ENCODE data around the gene PLEKHG4.
A peak's percentile ranks its signal among the peaks of the same experiment; 100 is the strongest.

Gene PLEKHG4

GRCh38 chr16:67286441-67287235 lies 7.3 kb downstream of the PLEKHG4 start:
- DNase-seq (ENCODE audit: low spot score): no peak

DNA sequence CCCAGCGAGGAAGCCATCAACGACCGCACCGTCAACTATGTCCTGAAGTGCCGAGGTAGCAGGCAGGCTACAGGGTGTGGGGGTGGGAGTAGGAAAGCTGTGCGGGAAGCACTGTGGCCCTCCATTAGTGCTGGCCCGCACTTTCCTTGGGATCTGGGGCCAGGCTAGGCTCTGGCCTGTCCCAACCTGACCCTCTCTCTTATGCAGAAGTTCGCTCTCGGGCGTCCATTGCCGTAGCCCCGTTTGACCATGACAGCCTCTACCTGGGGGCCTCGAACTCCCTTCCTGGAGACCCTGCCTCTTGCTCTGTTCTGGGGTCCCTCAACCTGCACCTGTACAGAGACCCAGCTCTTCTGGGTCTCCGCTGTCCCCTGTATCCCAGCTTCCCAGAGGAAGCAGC lies 8.6 kb downstream of the PLEKHG4 start:
- no peak for DNase-seq (ENCODE audit: low spot score)

- DNase-seq (ENCODE audit: low spot score): no peak
Measured at GRCh38 chr16:67291461-67291860, 12.1 kb downstream of the PLEKHG4 start.

GRCh38 chr16:67294171-67294757 lies 14.9 kb downstream of the PLEKHG4 start:
- no peak for DNase-seq (ENCODE audit: low spot score)

- DNase-seq (ENCODE audit: low spot score): no peak
Measured at GRCh38 chr16:67294938-67295361, 15.6 kb downstream of the PLEKHG4 start.

DNA sequence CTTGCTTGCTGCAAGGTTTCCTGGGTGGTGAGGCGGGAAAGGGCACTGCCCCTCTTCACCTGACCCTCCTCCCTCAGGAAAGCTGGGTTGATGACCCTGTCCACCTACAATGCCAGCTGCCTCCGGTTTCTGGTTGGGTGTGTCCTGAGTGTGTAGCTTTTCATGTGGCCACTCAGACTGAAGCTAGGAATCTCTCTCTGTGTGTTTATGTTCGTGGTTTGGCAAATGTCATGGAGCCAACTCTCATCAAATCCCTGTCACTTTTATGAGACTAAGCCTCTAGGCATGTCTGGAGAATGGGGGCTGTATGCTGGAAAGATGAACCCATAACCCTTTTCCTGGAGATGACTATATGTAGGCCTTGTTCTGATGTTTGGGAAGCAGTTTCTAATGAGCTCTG lies 17.1 kb downstream of the PLEKHG4 start:
- DNase-seq (ENCODE audit: low spot score): no peak

DNA sequence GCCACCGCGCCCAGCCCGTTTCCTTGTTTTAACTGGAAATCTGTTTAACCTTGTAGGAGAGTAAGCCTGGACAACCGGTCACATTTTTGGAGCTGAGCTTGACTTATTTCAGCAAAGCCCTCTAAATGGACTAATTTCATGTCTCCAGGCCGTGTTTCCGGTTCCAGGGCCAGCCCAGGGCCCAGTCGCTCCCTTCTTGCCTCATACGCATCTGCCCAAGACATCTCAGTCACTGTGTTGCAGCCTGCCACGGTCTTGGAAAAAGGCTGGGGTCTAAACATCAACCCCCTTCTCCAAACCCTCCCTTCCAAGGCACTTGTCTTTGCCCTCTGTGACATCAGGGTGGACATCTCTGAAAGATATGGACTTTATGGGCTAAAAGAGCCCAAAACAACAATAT lies 18.9 kb downstream of the PLEKHG4 start:
- DNase-seq (ENCODE audit: low spot score): no peak

DNA sequence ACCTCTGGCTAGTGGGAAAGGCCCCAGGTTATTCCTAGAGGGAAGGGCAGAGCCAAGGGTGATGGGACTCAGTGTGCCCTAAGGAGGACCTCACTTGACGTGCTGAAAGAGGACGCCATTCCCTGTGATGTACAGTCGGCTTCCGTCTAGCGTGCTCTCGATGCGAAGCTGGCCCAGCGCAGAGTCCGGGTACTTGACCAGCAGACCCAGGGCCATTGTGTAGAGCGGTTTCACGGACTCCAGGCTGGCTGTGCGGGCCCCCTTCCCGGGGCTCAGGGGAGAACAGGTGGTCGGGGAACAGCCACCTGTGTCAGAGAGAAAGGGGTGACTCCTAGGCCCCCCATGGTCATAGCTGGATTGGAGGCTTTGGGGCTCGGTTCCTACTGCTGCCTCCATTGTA lies 19.9 kb downstream of the PLEKHG4 start:
- DNase-seq (ENCODE audit: low spot score): no peak

DNA sequence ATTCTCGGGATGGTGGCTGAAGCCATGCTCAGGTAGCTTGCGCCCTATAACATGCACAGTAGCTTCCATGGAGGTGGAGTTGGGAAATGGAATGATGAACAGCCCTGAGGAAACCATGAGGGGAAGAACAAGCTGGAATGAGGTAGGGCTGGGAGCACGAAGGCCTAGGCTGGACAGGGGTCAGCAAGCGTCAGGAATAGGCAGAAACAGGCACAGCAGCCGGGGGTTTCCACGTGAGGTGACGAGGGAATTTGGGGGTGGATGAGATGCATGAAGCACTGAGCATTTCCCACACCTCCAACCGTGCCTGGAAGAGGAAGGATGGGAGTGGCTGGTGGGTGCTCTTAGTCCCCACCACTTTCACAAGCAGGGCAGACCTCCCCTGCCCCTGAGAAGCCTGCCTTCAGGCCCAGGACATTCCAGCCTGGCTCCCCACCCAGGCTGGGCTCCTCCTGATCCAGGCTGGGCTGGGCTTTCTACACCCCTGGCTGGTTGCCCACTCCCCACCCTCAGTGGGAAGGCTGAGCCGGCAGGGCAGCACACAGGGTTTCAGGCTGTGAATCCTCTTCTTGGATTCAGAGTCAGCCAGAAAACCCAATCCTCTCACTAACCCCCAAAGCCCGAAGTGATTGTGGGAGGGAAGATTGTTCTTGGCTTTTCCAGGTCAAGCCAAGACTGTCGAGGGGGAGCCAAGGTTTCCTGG lies 21.9 kb downstream of the PLEKHG4 start:
- no peak for DNase-seq (ENCODE audit: low spot score)

DNA sequence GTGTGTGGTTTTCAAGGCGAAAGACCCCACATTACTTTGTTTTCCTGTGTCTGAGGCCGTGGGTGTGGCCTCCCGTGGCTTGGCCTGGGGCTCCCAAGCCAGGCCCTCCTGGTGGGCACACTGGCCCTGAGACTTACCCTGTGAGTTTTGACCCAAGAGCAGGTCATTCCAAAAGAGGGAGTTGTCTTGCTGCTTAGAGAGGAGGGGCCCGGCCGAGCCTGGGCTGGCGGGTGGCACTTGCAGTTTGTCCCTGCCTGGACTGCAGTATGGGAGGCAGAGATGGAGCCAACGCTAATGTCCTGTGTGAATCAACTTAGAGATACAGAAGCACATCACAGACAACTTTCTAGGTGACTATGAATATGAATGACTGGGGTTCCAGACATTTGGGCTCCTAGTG lies 22.7 kb downstream of the PLEKHG4 start:
- no peak for DNase-seq (ENCODE audit: low spot score)

- no peak for DNase-seq (ENCODE audit: low spot score)
Measured at GRCh38 chr16:67302970-67303369, 23.6 kb downstream of the PLEKHG4 start.

DNA sequence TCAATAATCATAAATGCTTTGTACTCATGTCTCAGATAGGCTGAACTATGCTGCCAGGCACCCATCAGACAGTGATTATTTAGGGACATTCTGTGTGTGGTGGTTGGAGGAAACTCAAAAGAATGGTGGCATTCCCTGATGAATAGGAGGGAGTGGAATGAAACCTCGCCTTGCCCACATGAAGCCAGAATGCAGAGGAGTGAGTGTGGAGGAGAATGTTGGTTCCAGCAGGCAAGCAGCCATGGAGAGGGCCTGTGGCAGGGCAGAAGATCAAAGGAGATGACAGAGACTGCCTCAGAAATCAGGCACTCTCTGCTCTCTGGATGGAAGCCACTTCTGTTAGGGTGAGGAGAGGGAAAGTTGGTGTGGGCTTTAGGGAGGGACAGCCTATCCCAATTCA lies 24.7 kb downstream of the PLEKHG4 start:
- no peak for DNase-seq (ENCODE audit: low spot score)

- no peak for DNase-seq (ENCODE audit: low spot score)
Measured at GRCh38 chr16:67305216-67306071, 26.1 kb downstream of the PLEKHG4 start.

DNA sequence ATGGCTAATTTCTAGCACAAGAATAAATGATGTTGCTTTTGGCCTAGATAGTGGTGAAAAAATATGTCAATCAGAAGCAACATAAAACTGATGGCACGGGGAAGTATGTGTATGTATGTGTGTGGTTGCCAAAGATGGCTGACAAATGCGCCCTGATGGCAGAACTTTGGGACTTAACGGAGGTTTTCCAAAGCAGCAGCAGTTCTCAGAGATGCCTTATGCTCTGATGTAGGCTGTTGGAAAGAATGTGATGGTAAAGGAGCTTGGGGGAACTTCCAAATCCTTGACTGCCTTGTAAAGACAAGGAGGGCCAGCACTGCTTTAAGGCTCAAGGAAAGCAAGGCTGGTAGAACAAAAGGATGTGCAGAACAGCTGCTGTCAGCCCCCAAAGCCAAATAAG lies 31.2 kb downstream of the PLEKHG4 start:
- no peak for DNase-seq (ENCODE audit: low spot score)

GRCh38 chr16:67311607-67312488 lies 32.5 kb downstream of the PLEKHG4 start:
- no peak for DNase-seq (ENCODE audit: low spot score)

- DNase-seq (ENCODE audit: low spot score): no peak
Measured at GRCh38 chr16:67312719-67313118, 33.4 kb downstream of the PLEKHG4 start.

- DNase-seq (ENCODE audit: low spot score): no peak
Measured at GRCh38 chr16:67317853-67318252, 38.5 kb downstream of the PLEKHG4 start.

- no peak for DNase-seq (ENCODE audit: low spot score)
Measured at GRCh38 chr16:67326115-67326471, 46.8 kb downstream of the PLEKHG4 start.

- peak; percentile 62 for DNase-seq (ENCODE audit: low spot score)
Measured at GRCh38 chr16:67326472-67327309, 47.4 kb downstream of the PLEKHG4 start, which contains the start of the genes KCTD19 and LRRC36. KCTD19 (minus strand) TSS chr16:67326741; CDS start chr16:67326707, 34 bp downstream. LRRC36 (plus strand) TSS chr16:67326815; CDS start chr16:67326863, 48 bp downstream.

- DNase-seq (ENCODE audit: low spot score): no peak
Measured at GRCh38 chr16:67327743-67328142, 48.4 kb downstream of the PLEKHG4 start.

Measured in SK-N-DZ (cell line).